NCI-H2227 treated with DMSO at 0.1 percent for 48 hours (cell line): ENCODE measurements around the gene CDC42BPB.

Source experiments
- DNase-seq: peaks from one replicate; lab custom pipeline; 2025; lab: John Stamatoyannopoulos, UW

Gene CDC42BPB

GRCh38 chr14:103094406-103095209 lies 37.3 kb upstream of the CDC42BPB start, which contains the start of gene EXOC3L4:
Gene EXOC3L4 (plus strand): TSS chr14:103094725. CDS start chr14:103100220, 5,495 bp downstream.
- no peak for DNase-seq

GRCh38 chr14:103093856-103094405 lies 36.6 kb upstream of the CDC42BPB start:
- DNase-seq, result no peak

DNA sequence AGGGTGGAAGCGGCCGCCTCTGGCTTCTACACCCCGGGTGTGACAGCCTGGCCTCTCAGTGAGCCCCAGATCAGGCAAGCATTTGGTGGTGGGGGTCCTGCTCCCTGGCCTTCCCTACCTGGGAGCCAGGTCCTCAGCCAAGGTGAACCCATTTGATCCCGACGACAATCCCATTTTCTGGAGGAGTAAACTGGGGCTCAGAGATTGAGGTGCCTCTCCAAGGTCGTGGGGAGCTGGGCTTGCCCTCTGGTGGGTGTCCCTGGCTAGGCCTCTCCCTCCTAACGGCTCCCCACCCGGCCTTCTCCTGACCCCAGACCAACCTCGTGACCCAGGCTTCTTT lies 34.5 kb upstream of the CDC42BPB start:
- no peak for DNase-seq

DNA sequence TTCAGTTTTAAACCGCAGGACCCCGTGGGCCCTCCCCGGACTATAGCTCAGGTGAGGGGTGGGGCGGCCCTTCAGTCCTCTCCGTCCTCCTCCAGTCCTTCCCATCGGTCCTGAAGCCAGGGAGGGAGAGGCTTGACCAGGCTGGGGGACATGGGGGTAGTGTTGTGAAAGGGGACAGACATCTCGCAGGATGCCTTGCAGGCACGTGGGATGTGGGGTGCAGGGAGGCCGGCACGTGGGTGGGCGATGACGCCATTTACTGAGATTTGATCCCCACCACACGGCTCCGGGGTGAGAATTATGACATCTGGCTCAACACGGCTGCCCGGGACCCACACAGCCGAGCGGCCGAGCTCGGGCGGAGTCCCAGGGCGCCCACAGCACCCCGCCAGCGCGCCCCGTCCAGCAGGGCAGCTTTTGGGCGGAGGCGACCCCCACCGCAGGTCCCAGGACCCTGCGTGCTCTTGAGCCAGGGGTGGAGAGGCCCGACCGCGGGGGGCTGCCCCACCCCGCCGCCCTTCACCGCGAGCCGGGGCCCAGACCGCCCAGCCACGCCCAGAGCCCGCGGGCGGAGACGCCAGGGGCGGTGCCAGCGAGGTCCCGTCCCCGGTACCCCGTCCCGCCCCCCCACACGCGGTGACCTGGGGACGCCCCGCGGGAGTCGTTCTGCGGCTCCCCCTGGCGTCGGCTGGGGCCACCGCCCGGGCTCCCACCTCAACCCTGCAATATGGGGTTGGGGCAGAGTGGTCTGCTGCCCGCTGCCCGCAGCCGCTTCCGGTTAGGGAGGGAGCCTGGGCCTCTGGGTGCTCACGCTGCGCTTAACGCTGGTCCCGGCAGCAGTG lies 33.9 kb upstream of the CDC42BPB start:
- DNase-seq, result no peak

DNA sequence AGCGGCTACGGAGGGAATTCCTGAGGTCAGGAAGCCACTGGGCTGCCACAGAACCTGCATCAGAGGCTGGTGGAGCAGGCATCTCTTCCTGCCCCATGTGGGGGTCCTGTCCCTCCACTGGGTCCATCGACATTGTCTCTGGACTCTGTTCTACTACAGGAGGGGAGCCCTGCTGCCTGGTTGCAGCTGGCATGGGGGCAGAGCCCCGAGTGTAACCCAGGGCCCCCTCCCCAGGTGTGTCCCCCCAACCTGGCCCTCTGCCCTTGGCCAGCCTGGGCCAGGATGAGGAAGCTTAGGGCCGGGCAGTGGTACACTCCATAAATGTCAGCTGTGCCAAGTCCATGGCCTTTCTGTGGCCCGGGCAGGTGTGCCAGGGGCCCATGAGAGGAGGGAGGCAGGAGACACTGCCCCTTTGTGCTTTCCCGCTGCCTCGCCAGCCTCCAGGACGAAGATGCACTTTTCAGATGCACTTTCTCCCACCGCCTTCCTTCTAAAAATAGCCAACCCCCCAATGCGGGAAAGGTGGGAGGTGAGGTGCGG lies 33.2 kb upstream of the CDC42BPB start:
- DNase-seq, result no peak

- no peak for DNase-seq
These were observed 32.3 kb upstream of the CDC42BPB start for GRCh38 chr14:103089386-103090335.

GRCh38 chr14:103088921-103089320 lies 31.6 kb upstream of the CDC42BPB start:
- no peak for DNase-seq

DNA sequence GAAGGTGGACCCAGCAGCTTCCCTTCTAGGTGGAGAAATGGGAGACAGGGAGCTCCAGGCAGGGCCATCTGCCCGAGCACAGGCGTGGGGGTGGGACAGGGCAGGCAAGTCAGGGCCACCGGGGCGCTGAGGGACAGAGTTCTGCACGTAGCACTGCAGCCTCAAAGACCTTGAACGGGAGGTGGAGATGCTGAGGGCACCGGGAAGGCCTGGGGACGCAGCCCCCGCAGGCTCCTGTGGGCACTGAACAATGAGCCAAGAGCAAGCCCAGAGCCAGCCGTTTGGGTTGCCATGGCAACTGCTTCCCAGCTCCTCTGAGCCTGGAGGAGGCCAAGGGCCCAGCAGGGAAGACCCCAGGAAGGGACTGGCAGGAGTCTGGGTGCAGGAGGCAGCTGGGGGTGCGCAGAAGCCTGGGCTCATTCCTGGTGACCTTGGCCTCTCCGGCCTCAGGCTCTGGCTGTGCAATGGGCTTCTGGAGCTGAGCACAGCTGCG lies 30.0 kb upstream of the CDC42BPB start:
- DNase-seq, result no peak

DNA sequence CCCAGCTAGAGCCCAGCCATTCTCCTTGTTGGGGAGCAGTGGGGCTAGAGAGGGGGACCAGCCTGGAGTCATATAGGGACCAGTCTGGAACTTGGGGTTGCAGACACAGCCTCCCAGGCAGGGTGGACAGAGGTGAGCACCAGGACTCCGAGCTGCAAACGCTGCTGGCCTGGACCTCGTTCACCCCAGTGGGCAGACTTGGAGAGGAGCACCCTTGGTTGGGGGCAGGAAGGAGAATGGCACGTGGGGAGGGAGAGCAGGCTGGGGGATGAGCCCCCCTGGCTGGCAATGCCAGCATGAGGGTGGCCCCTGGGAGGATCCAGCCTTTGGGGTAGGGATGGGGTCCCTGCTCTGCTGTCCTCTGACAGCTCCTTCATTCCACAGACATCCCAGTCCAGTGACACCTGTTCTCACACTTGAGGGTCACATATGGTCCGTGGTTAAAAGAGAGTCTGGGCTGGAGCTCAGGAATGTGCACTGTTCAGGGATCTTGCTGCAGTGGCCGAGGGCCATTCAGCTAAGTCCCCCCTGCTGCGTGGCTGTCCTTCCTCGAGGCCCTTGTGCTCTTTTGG lies 29.5 kb upstream of the CDC42BPB start:
- no peak for DNase-seq

- DNase-seq, result no peak
These were observed 28.1 kb upstream of the CDC42BPB start for GRCh38 chr14:103085106-103086091.

DNA sequence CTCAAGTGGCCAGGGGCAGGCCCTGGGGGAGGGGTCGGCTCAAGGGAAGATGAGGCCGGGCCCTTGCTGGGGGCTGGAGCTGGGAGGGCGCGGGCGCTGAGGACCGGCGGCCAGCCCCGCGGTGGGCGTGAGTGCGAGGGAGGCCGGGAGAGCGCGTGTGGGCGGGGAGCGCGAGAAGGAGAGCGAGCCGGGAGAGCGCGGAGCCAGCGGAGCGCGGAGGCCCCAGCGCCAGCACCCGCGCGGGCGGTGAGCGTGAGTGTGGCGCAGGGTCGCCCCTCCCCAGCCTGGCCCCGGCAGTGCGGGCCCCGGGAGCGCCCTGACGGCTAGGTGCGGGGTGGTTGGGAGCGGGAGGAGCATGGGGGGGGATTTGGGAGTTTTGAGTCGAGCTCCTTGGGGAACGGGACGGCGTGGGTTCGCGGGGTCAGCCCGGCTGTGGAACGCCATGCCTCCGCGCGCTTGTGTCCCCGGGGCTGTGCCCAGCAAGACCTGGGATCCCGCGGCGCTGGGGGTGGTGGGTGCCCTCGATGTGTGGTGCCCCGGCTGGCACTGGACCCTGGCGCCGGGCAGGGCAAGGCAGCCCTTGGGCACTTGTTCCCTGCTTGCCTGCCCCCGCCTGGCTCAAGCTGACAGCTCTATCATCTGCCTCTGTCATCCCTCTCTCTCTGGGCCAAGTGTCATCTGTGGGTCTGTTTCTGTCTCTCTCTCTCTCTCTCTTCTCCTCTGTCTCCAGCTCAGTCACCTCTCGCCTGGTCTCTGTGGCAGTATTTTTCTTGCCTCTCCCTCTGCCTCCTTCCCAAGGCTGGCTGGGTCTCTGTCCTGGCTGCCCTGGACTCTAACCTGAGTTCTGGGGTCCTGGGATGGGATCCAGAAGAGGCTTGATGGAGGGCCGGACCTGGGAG lies 26.9 kb upstream of the CDC42BPB start, which contains the start of gene LBHD2:
TSS of gene LBHD2 (plus strand) at position 190 of the 899 bp plus-strand sequence. CDS start 1,803 bp downstream, outside the sequence.
- DNase-seq, result no peak

GRCh38 chr14:103081951-103082350 lies 24.6 kb upstream of the CDC42BPB start:
- DNase-seq, result no peak

DNA sequence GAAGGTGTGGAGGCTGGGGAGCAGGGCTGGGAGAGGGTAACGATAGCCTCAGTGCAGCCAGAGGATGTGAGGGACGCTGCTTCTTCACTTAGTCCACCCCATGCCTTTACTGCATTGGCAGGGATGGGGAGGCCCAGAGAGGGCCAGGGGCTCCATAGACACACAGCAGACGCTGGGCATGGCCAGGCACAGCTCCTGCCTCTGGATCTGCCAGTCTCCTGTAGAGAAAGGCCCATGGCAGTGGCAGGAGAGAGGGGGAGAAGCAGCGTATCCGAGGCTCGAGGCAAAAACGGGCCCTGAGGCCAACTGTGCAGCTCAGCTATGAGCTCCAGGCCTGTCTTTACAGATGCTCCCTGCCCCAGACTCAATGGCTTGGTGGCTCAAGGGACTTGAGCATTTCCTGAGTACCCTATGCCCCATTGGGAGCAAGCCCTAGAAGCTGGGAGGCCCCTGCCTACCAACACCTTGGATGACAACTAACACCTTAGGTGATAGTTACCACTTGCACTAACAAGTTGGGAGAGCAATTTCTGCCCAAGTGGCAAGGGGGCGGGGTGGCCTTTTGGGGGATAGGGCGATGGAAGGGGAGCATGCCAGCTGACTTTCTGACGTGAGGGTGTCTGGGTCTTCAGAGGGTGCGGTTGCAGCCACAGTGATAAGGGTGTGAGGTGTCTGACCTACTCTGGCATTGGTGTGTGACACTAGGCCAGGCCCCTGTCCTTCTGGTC lies 21.7 kb upstream of the CDC42BPB start:
- no peak for DNase-seq

DNA sequence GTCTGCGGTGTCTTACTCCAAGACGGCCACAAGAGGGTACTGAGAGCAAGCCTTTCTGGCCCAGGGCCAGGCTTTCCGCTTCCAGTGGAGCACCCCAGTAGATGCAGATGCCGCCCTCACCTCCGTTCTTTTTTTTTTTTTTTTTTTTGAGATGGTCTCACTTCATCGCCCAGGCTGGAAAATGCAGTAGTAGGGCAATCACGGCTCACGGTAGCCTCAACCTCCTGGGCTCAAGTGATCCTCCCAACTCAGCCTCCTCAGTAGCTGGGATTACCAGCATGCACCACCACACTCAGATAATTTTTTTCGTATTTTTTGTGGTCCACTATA lies 21.0 kb upstream of the CDC42BPB start:
- peak; percentile 72 for DNase-seq

- no peak for DNase-seq
These were observed 17.5 kb upstream of the CDC42BPB start for GRCh38 chr14:103074729-103075367.

- DNase-seq, result no peak
These were observed 16.8 kb upstream of the CDC42BPB start for GRCh38 chr14:103073876-103074728.
